H1 (cell line): ENCODE data around the gene RHBG.

Experiments
- CBX8 ChIP-seq: fragments of 300-800, 300-1000 bp; sonication (generic); IDR thresholded peaks from 2 replicates; pipeline ENCODE4 v1.7.1; 2016; ENCODE audit warnings: low read depth, low read length, borderline replicate concordance
- CHD7 ChIP-seq: fragments of 300-600 bp; sonication (generic); IDR thresholded peaks from 2 replicates; pipeline ENCODE4 v1.7.1; 2012; ENCODE audit warnings: low read length, moderate library complexity, mild to moderate bottlenecking, inconsistent platforms; ENCODE audit not compliant: insufficient replicate concordance
- CTCF ChIP-seq, 3 experiments: IDR thresholded peaks; 1 replicate in 2 of 3; 2 replicates in 1 of 3; pipeline versions ENCODE4 v1.5.1 to v1.6.1; 2011; ENCODE audit warnings: low read length in 3 of 3, mild to moderate bottlenecking in 3 of 3, inconsistent platforms in 2 of 3, low read depth in 1 of 3, moderate library complexity in 1 of 3; ENCODE audit not compliant: insufficient read depth in 1 of 3; ENCODE audit errors: control extremely low read depth in 1 of 3
- EP300 ChIP-seq, 2 experiments: IDR thresholded peaks; 1 replicate in 1 of 2; 2 replicates in 1 of 2; pipeline ENCODE4 v1.6.1; 2011 to 2012; ENCODE audit warnings: low read depth in 2 of 2, low read length in 2 of 2, mild to moderate bottlenecking in 2 of 2, borderline replicate concordance in 1 of 2, inconsistent platforms in 1 of 2, moderate library complexity in 1 of 2
- KDM1A ChIP-seq: fragments of 200-600, 300-600 bp; sonication (generic); IDR thresholded peaks from 2 replicates; pipeline ENCODE4 v1.7.1; 2016; ENCODE audit warnings: mild to moderate bottlenecking, low read length, borderline replicate concordance
- MAFK ChIP-seq: IDR thresholded peaks from 2 replicates; pipeline ENCODE4 v1.6.1; 2012; ENCODE audit warnings: low read depth, mild to moderate bottlenecking, improper control_type of control experiment, low read length
- PHF8 ChIP-seq: fragments of 200-600 bp; sonication (generic); conservative IDR thresholded peaks from 2 replicates; pipeline ENCODE4 v1.7.1; 2012; ENCODE audit warnings: low read depth, mild to moderate bottlenecking, inconsistent platforms, low read length, moderate library complexity
- POLR2A ChIP-seq, 2 experiments: IDR thresholded peaks; 1 replicate in 1 of 2; 2 replicates in 1 of 2; pipeline ENCODE4 v1.6.1; 2011; ENCODE audit warnings: low read depth in 2 of 2, low read length in 2 of 2, mild to moderate bottlenecking in 2 of 2; ENCODE audit errors: control extremely low read depth in 1 of 2
- RFX5 ChIP-seq: IDR thresholded peaks from 2 replicates; pipeline ENCODE4 v1.6.1; 2011; ENCODE audit warnings: low read depth, low read length, improper control_type of control experiment, borderline replicate concordance
- RXRA ChIP-seq: IDR thresholded peaks from 2 replicates; pipeline ENCODE4 v1.6.1; 2011; ENCODE audit warnings: low read depth, mild to moderate bottlenecking, low read length, moderate library complexity; ENCODE audit not compliant: insufficient read depth
- SP1 ChIP-seq: IDR thresholded peaks from 2 replicates; pipeline ENCODE4 v1.6.1; 2011; ENCODE audit warnings: low read depth, low read length
- TCF12 ChIP-seq: IDR thresholded peaks from 2 replicates; pipeline ENCODE4 v1.6.1; 2011; ENCODE audit warnings: low read depth, mild to moderate bottlenecking, low read length
- TF ChIP-seq, protein P1 (sequence below): IDR thresholded peaks from 2 replicates; pipeline ENCODE4 v1.6.1; 2012; ENCODE audit warnings: inconsistent platforms

DNA sequence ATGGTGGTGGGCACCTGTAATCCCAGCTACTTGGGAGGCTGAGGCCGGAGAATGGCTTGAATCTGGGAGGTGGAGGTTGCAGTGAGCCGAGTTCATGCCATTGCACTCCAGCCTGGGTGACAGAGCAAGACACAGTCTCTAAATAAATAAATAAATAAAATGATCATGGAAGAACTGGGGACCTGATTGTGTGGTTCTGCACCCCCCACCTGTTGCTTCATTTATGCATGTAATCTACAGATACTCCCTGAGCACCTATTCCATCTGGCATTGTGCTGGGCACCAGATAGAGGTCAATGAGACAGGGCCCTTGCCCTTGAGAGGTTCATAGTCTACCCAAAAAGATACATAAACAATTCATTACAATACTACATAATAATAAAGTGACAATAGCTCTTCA, 11.0 kb upstream of the RHBG start:
- TF ChIP-seq SP1 (no peak), RXRA (no peak), TCF12 (no peak), PHF8 (no peak), CTCF (IDR thresholded peaks at IDR 0.05; ENCODE audit: control extremely low read depth in 1 of 3, insufficient read depth in 1 of 3, low read depth in 1 of 3, low read length in 3 of 3) (no peak), POLR2A (IDR thresholded peaks at IDR 0.05; ENCODE audit: control extremely low read depth in 1 of 2, low read depth in 2 of 2, low read length in 2 of 2) (no peak), EP300 (IDR thresholded peaks at IDR 0.05; ENCODE audit: borderline replicate concordance in 1 of 2, low read depth in 2 of 2, low read length in 2 of 2) (no peak), CBX8 (no peak), MAFK (no peak), KDM1A (no peak), CHD7 (no peak), RFX5 (no peak)
- TF ChIP-seq, protein P1, sequence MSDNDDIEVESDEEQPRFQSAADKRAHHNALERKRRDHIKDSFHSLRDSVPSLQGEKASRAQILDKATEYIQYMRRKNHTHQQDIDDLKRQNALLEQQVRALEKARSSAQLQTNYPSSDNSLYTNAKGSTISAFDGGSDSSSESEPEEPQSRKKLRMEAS = no peak
